ENCODE measurements around the gene HSPA12A. TPM values are rescaled to one million over a fixed set of nuclear protein-coding genes. Genes with fewer than 3 reads are reported as not detected.

The HSPA12A gene
- total and polyA plus RNA-seq, 9 of the 15 experiments (the other 6 are each of a cell fraction or from before 2014, with no cell fraction given) = 0.01 to 0.18 (median 0.04) TPM; not detected in 4

DNA sequence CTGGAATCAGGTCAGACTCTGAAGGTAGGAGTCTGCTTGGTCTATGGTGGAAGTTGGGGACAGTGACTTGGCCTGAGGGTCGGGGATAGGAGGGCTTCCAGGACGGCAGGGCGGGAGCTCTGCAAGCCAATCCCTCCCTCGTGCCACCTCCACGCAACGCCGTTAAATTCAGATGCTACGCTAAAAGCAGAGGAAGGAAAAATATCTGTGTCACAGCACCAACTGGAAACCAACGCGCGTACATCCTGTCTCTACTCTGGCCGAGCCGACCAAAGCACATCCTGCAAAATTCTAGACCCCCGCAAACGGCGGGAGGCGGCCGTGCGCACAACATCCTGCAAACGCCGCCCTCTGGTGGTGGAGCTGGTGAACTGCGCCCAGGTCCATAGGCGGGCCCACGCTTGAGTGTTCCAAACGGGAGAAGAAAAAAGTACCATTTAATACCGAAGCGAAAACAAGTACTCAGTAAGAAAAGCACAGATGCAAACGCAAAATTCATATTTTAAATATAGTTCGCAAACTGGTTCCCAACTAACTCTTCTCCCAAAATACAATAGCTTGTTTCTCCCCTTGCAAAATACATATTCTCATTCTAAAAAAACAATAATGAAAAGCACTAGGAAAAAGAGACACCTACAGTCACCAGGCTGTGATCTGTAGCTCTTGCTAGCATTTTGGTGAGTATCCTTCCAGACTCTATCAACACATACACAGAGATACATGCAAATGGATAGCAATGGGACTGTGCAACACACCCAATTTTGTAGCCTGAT is 45.7 kb upstream of the HSPA12A start (continued):
- TF ChIP-seq GTF2B (IDR thresholded peaks at IDR 0.05; ENCODE audit: extremely low read depth, insufficient read length) (no peak), PURB (CRISPR knock-in tag; IDR thresholded peaks at IDR 0.05; ENCODE audit: low read depth) (no peak), DEAF1 (CRISPR knock-in tag; IDR thresholded peaks at IDR 0.05) (0 out of 2 replicates have a peak, but pooled peaks have one; percentile 18), RFX1 (IDR thresholded peaks at IDR 0.05) (no peak), KDM2B (CRISPR knock-in tag; IDR thresholded peaks at IDR 0.05) (no peak), CREB5 (CRISPR knock-in tag; IDR thresholded peaks at IDR 0.05) (no peak), STAG1 (CRISPR knock-in tag; IDR thresholded peaks at IDR 0.05; ENCODE audit: borderline replicate concordance) (peak; percentile 15; the same call in 1 of the 2 replicates), HMGN3 (IDR thresholded peaks at IDR 0.05; ENCODE audit: borderline replicate concordance, extremely low read depth, insufficient read length, low read depth, low read length) (no peak), ATF1 (CRISPR knock-in tag; IDR thresholded peaks at IDR 0.05) (no peak), ATF1 (tag; IDR thresholded peaks at IDR 0.05) (no peak), ZNF655 (CRISPR knock-in tag; IDR thresholded peaks at IDR 0.05) (no peak), FOXK1 (CRISPR knock-in tag; IDR thresholded peaks at IDR 0.05; ENCODE audit: borderline replicate concordance) (no peak), ZNF41 (CRISPR knock-in tag; conservative IDR thresholded peaks at IDR 0.05) (no peak), ILF3 (IDR thresholded peaks at IDR 0.05; ENCODE audit: borderline replicate concordance) (no peak), XRCC3 (IDR thresholded peaks at IDR 0.05) (no peak), ZNF124 (CRISPR knock-in tag; IDR thresholded peaks at IDR 0.05) (no peak), SRSF9 (IDR thresholded peaks at IDR 0.05; ENCODE audit: borderline replicate concordance, low read depth, low read length) (no peak)
- TF ChIP-seq, protein P1, sequence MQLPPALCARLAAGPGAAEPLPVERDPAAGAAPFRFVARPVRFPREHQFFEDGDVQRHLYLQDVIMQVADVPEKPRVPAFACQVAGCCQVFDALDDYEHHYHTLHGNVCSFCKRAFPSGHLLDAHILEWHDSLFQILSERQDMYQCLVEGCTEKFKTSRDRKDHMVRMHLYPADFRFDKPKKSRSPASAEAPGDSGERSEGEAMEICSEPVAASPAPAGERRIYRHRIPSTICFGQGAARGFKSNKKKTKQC (CRISPR knock-in tag; IDR thresholded peaks at IDR 0.05) = no peak
- TF ChIP-seq, protein P2, sequence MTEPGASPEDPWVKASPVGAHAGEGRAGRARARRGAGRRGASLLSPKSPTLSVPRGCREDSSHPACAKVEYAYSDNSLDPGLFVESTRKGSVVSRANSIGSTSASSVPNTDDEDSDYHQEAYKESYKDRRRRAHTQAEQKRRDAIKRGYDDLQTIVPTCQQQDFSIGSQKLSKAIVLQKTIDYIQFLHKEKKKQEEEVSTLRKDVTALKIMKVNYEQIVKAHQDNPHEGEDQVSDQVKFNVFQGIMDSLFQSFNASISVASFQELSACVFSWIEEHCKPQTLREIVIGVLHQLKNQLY (CRISPR knock-in tag; conservative IDR thresholded peaks at IDR 0.05) = no peak
- TF ChIP-seq, protein P3, sequence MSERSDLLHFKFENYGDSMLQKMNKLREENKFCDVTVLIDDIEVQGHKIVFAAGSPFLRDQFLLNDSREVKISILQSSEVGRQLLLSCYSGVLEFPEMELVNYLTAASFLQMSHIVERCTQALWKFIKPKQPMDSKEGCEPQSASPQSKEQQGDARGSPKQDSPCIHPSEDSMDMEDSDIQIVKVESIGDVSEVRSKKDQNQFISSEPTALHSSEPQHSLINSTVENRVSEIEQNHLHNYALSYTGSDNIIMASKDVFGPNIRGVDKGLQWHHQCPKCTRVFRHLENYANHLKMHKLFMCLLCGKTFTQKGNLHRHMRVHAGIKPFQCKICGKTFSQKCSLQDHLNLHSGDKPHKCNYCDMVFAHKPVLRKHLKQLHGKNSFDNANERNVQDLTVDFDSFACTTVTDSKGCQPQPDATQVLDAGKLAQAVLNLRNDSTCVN (CRISPR knock-in tag; IDR thresholded peaks at IDR 0.05) = no peak

Measured in K562 (cell line).